H9 (cell line): ENCODE data around the gene ZBTB8OS. TPM values are rescaled to one million over a fixed set of nuclear protein-coding genes. Genes with fewer than 3 reads are reported as not detected.

ENCODE experiments used
- DNase-seq: peaks from one replicate; pipeline ENCODE4 v3.0.0-alpha.2; 2017
- H2AFZ ChIP-seq: one replicate; pipeline ENCODE4 v1.6.1; 2013; ENCODE audit warnings: mild to moderate bottlenecking, low read length, control low read depth, moderate library complexity
- H2AK5ac ChIP-seq: 2 replicates; pipeline ENCODE4 v1.6.1; 2013; ENCODE audit warnings: low read length, control low read depth, mixed read lengths; ENCODE audit not compliant: insufficient read length
- H2BK120ac ChIP-seq: one replicate; pipeline ENCODE4 v1.6.1; 2013; ENCODE audit warnings: low read depth, mild to moderate bottlenecking, low read length, control low read depth, inconsistent platforms; ENCODE audit not compliant: poor library complexity, severe bottlenecking
- H2BK12ac ChIP-seq: 2 replicates; pipeline ENCODE4 v1.6.1; 2013; ENCODE audit warnings: low read length, control low read depth, mixed read lengths, low read depth; ENCODE audit not compliant: insufficient read length
- H2BK15ac ChIP-seq: 2 replicates; pipeline ENCODE4 v1.6.1; 2013; ENCODE audit warnings: low read depth, low read length, control low read depth
- H2BK20ac ChIP-seq: one replicate; pipeline ENCODE4 v1.6.1; 2013; ENCODE audit warnings: low read depth, mild to moderate bottlenecking, low read length, control low read depth, inconsistent platforms; ENCODE audit not compliant: poor library complexity, severe bottlenecking
- H2BK5ac ChIP-seq: 2 replicates; pipeline ENCODE4 v1.6.1; 2013; ENCODE audit warnings: low read length, control low read depth, mixed read lengths; ENCODE audit not compliant: insufficient read length
- H3K14ac ChIP-seq: 2 replicates; pipeline ENCODE4 v1.6.1; 2013; ENCODE audit warnings: low read length, control low read depth; ENCODE audit not compliant: insufficient read depth
- H3K18ac ChIP-seq: 2 replicates; pipeline ENCODE4 v1.6.1; 2013; ENCODE audit warnings: low read depth, mild to moderate bottlenecking, mixed read lengths, low read length, control low read depth; ENCODE audit not compliant: insufficient read length
- H3K23ac ChIP-seq: 2 replicates; pipeline ENCODE4 v1.6.1; 2013; ENCODE audit warnings: low read length, control low read depth, mixed read lengths, low read depth; ENCODE audit not compliant: insufficient read length
- H3K23me2 ChIP-seq: 2 replicates; pipeline ENCODE4 v1.6.1; 2013; ENCODE audit warnings: low read depth, mild to moderate bottlenecking, mixed read lengths, low read length, control low read depth; ENCODE audit not compliant: insufficient read length, poor library complexity, severe bottlenecking
- H3K27ac ChIP-seq: 2 replicates; pipeline ENCODE4 v1.5.1; 2013; ENCODE audit warnings: low read length, control low read depth, mixed read lengths, low read depth; ENCODE audit not compliant: insufficient read length
- H3K27me3 ChIP-seq: 2 replicates; pipeline ENCODE4 v1.6.1; 2013; ENCODE audit warnings: low read length, control low read depth, inconsistent platforms; ENCODE audit not compliant: insufficient read depth
- H3K4ac ChIP-seq: 2 replicates; pipeline ENCODE4 v1.6.1; 2013; ENCODE audit warnings: low read depth, mild to moderate bottlenecking, control low read depth, inconsistent platforms, low read length, moderate library complexity
- H3K4me1 ChIP-seq: 2 replicates; pipeline ENCODE4 v1.6.1; 2013; ENCODE audit warnings: low read length, control low read depth, inconsistent platforms; ENCODE audit not compliant: insufficient read depth
- H3K4me2 ChIP-seq: 2 replicates; pipeline ENCODE4 v1.6.1; 2013; ENCODE audit warnings: low read length, control low read depth, mixed read lengths; ENCODE audit not compliant: insufficient read length, insufficient read depth
- H3K56ac ChIP-seq: 2 replicates; pipeline ENCODE4 v1.6.1; 2013; ENCODE audit warnings: low read depth, mild to moderate bottlenecking, mixed read lengths, low read length, control low read depth; ENCODE audit not compliant: insufficient read length
- H3K79me1 ChIP-seq: 2 replicates; pipeline ENCODE4 v1.6.1; 2013; ENCODE audit warnings: low read depth, mild to moderate bottlenecking, moderate library complexity, low read length, control low read depth, inconsistent platforms; ENCODE audit not compliant: insufficient read depth, poor library complexity, severe bottlenecking
- H3K79me2 ChIP-seq: 2 replicates; pipeline ENCODE4 v1.6.1; 2013; ENCODE audit warnings: low read length, control low read depth, inconsistent platforms; ENCODE audit not compliant: insufficient read depth
- H3K9ac ChIP-seq: 2 replicates; pipeline ENCODE4 v1.6.1; 2013; ENCODE audit warnings: low read length, control low read depth, mixed read lengths; ENCODE audit not compliant: insufficient read length; ENCODE audit errors: extremely low read depth
- H3K9me3 ChIP-seq: one replicate; pipeline ENCODE4 v1.6.1; 2013; ENCODE audit warnings: low read depth, low read length, inconsistent platforms; ENCODE audit not compliant: control insufficient read depth
- H3T11ph ChIP-seq: one replicate; pipeline ENCODE4 v1.6.1; 2013; ENCODE audit warnings: mild to moderate bottlenecking, low read length, control low read depth, inconsistent platforms
- H4K20me1 ChIP-seq: one replicate; pipeline ENCODE4 v1.6.1; 2013; ENCODE audit not compliant: control insufficient read depth, insufficient read length, insufficient read depth
- H4K5ac ChIP-seq: 2 replicates; pipeline ENCODE4 v1.6.1; 2013; ENCODE audit warnings: low read depth, mild to moderate bottlenecking, mixed read lengths, low read length, control low read depth; ENCODE audit not compliant: insufficient read length
- H4K8ac ChIP-seq: replicated peaks from 2 replicates; pipeline ENCODE4 v1.6.1; 2013; ENCODE audit warnings: low read length, control low read depth, mixed read lengths, low read depth; ENCODE audit not compliant: insufficient read length
- H4K91ac ChIP-seq: 2 replicates; pipeline ENCODE4 v1.6.1; 2013; ENCODE audit warnings: low read depth, mild to moderate bottlenecking, moderate library complexity, mixed read lengths, low read length, control low read depth; ENCODE audit not compliant: insufficient read length
- H3K27ac Mint-ChIP-seq, 3 experiments: 2 replicates in 2 of 3; 3 replicates in 1 of 3; pipeline ENCODE4 v1.8.0; 2020 to 2021; ENCODE audit warnings: mixed read lengths in 3 of 3, mild to moderate bottlenecking in 1 of 3, moderate library complexity in 1 of 3
- H3K27me3 Mint-ChIP-seq: 2 replicates; pipeline ENCODE4 v1.8.0; 2021; ENCODE audit warnings: low read depth, mild to moderate bottlenecking, moderate library complexity, mixed read lengths
- H3K36me3 Mint-ChIP-seq, 3 experiments: 2 replicates in 2 of 3; 3 replicates in 1 of 3; pipeline ENCODE4 v1.8.0; 2020 to 2021; ENCODE audit warnings: low read depth in 3 of 3, mixed read lengths in 3 of 3; ENCODE audit not compliant: insufficient read depth in 1 of 3
- H3K4me1 Mint-ChIP-seq, 2 experiments: 2 replicates each; pipeline ENCODE4 v1.8.0; 2020; ENCODE audit warnings: mixed read lengths in 2 of 2
- H3K4me3 Mint-ChIP-seq, 2 experiments: 2 replicates in 1 of 2; 3 replicates in 1 of 2; pipeline ENCODE4 v1.8.0; 2020 to 2021; ENCODE audit warnings: mild to moderate bottlenecking in 2 of 2, mixed read lengths in 2 of 2, moderate library complexity in 1 of 2
- H3K9me3 Mint-ChIP-seq, 2 experiments: 2 replicates in 1 of 2; 3 replicates in 1 of 2; pipeline ENCODE4 v1.8.0; 2020; ENCODE audit warnings: mild to moderate bottlenecking in 2 of 2, mixed read lengths in 2 of 2, moderate library complexity in 1 of 2
- WGBS: extraction: QIAGEN DNeasy Blood & Tissue Kit; methylation state at CpG from one replicate; pipeline ENCODE4 v1.1.7; 2013; ENCODE audit warnings: missing lambda C conversion rate, low lambda C conversion rate, mixed read lengths; ENCODE audit not compliant: insufficient read length; ENCODE audit errors: extremely low coverage; 5-methylcytosine and 5-hydroxymethylcytosine counted together
- total RNA-seq: library from RNA; stranded (reverse); gene quantifications from 2 replicates; pipeline ENCODE4 v1.2.1, GENCODE V29; 2021
- TF ChIP-seq, protein P1 (sequence below): fragments of 200-600 bp; sonication (generic); conservative IDR thresholded peaks from 3 replicates; pipeline ENCODE4 v1.8.0; 2021; ENCODE audit warnings: antibody characterized with exemption, mild to moderate bottlenecking

The ZBTB8OS gene
- total RNA-seq, 1 experiment from 2014 or later = 59.4 TPM

DNA sequence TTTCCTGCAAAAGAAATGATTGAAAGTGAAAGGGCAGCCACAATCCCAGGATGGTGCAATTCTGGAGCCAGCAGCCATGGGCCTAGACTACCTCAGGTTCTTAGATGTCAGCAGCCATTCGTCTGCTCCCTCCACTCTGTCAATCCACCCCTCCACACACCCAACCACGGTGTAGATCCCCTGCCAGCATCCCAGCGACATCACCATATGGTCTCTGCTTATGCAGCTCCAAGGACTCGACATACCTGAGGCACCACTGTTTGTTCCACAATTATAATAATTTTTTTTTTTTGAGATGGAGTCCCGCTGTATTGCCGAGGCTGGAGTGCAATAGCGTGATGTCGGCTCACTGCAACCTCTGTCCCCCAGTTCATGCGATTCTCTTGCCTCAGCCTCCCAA, 45.7 kb upstream of the ZBTB8OS start:
- H2BK20ac ChIP-seq = no peak overlapping the region
- no peaks in the 10 kb centered on the region for H3K79me2 ChIP-seq
- no peak overlapping the region for H2BK5ac ChIP-seq
- no peak overlapping the region for H2AFZ ChIP-seq
- no peaks in the 10 kb centered on the region for H3K79me1 ChIP-seq
- no peak overlapping the region for H2BK120ac ChIP-seq
- no peak for DNase-seq
- no peak overlapping the region for H3T11ph ChIP-seq
- H4K20me1 ChIP-seq = no peaks in the 10 kb centered on the region
- Mint-ChIP-seq H3K27me3 (peaks cover 11% of the 10 kb centered on the region), H3K27ac (peak overlapping the region in 1 of 3 experiments; percentile 57; a peak in 2 of 7 replicates), H3K36me3 (no peaks in the 10 kb centered on the region), H3K9me3 (no peaks in the 10 kb centered on the region), H3K4me1 (peaks cover 9 to 10% of the 10 kb centered on the region in 2 experiments; a peak in 3 of 4 replicates), H3K4me3 (no peak overlapping the region)
- H3K18ac ChIP-seq = no peak overlapping the region
- H3K27ac ChIP-seq = no peak overlapping the region
- no peak overlapping the region for H2BK15ac ChIP-seq
- TF ChIP-seq, protein P1, sequence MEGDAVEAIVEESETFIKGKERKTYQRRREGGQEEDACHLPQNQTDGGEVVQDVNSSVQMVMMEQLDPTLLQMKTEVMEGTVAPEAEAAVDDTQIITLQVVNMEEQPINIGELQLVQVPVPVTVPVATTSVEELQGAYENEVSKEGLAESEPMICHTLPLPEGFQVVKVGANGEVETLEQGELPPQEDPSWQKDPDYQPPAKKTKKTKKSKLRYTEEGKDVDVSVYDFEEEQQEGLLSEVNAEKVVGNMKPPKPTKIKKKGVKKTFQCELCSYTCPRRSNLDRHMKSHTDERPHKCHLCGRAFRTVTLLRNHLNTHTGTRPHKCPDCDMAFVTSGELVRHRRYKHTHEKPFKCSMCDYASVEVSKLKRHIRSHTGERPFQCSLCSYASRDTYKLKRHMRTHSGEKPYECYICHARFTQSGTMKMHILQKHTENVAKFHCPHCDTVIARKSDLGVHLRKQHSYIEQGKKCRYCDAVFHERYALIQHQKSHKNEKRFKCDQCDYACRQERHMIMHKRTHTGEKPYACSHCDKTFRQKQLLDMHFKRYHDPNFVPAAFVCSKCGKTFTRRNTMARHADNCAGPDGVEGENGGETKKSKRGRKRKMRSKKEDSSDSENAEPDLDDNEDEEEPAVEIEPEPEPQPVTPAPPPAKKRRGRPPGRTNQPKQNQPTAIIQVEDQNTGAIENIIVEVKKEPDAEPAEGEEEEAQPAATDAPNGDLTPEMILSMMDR = no peak
- H2AK5ac ChIP-seq = no peak overlapping the region
- no peaks in the 10 kb centered on the region for H3K27me3 ChIP-seq
- no CpG with 5 or more reads among the region's 9 CpGs for WGBS
- no peaks in the 10 kb centered on the region for H3K4me1 ChIP-seq
- no peak overlapping the region for H4K91ac ChIP-seq
- no peak overlapping the region for H3K14ac ChIP-seq
- no peak overlapping the region for H4K8ac ChIP-seq
- no peak overlapping the region for H4K5ac ChIP-seq
- H3K23me2 ChIP-seq = no peaks in the 10 kb centered on the region
- H3K4me2 ChIP-seq = no peak overlapping the region
- H2BK12ac ChIP-seq = no peak overlapping the region
- H3K4ac ChIP-seq = no peak overlapping the region
- no peak overlapping the region for H3K9ac ChIP-seq
- no peak overlapping the region for H3K56ac ChIP-seq
- no peak overlapping the region for H3K23ac ChIP-seq
- no peaks in the 10 kb centered on the region for H3K9me3 ChIP-seq
